Bronchial epithelial cell (primary cell): ENCODE results near the gene RSPO4. TPM values are rescaled to one million over a fixed set of nuclear protein-coding genes. Genes with fewer than 3 reads are reported as not detected.

Source experiments
- DNase-seq: peaks from one replicate; pipeline ENCODE4 v3.0.0-alpha.2; 2010; ENCODE audit warnings: low read depth
- FAIRE-seq: peaks from 2 replicates; lab custom pipeline; 2011; peaks lifted over from hg19 to GRCh38; lab: Jason Lieb, UNC
- H3K27me3 ChIP-seq: 2 replicates; pipeline ENCODE4 v1.5.1; 2011; ENCODE audit warnings: low read length; ENCODE audit not compliant: control insufficient read depth, insufficient read depth
- H3K36me3 ChIP-seq: 2 replicates; pipeline ENCODE4 v1.5.1; 2011; ENCODE audit warnings: low read length; ENCODE audit not compliant: control insufficient read depth, insufficient read depth
- H3K4me3 ChIP-seq: 2 replicates; pipeline ENCODE4 v1.5.1; 2011; ENCODE audit warnings: mild to moderate bottlenecking, low read depth, low read length, control low read depth
- total RNA-seq: library from RNA; depleted of rRNA; stranded (reverse); fragments of >200 nt; gene quantifications from 2 replicates; pipeline ENCODE4 v1.2.1, GENCODE V29; 2014
- TF ChIP-seq, protein P1 (sequence below): IDR thresholded peaks from 2 replicates; pipeline ENCODE4 v1.5.1; 2011; ENCODE audit warnings: mild to moderate bottlenecking, moderate library complexity, low read length, control low read depth, inconsistent platforms; ENCODE audit not compliant: insufficient read depth, severe bottlenecking

RSPO4 gene
- total RNA-seq, 1 donor from 2014 or later: not detected

DNA sequence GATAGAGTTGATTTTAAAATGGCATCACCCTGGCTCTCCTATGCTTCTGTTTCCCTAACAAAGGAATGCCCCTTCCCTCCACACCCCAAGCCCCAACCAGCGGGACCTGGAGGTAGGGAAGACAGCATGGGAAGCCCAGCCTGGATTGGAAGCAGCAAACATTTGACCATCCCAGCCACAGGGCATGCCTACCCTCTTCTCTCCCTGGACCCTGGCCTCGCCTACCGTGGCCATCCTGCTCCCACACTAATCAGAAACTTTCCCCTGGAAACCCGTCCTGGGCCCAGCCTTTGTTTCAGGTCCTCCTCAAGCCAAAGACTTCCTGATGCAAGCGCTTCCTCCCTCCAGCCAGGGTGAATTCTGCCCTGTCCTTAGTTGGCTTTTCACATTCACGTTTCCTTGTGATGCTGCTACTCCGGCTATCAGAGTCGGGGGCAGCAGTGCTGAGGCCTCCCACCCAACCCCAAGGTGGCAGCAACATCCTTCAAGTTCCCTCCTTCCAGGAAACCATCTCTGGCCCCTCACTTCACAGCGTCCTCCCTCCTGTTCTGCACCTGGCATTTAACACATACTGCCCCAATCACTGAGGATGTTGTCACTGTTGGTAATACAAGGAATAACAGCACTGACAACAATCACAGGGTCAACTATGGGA lies 67.8 kb downstream of the RSPO4 start:
- DNase-seq: no peak
- H3K4me3 ChIP-seq: no peak overlapping the region
- FAIRE-seq: no peak
- TF ChIP-seq, protein P1, sequence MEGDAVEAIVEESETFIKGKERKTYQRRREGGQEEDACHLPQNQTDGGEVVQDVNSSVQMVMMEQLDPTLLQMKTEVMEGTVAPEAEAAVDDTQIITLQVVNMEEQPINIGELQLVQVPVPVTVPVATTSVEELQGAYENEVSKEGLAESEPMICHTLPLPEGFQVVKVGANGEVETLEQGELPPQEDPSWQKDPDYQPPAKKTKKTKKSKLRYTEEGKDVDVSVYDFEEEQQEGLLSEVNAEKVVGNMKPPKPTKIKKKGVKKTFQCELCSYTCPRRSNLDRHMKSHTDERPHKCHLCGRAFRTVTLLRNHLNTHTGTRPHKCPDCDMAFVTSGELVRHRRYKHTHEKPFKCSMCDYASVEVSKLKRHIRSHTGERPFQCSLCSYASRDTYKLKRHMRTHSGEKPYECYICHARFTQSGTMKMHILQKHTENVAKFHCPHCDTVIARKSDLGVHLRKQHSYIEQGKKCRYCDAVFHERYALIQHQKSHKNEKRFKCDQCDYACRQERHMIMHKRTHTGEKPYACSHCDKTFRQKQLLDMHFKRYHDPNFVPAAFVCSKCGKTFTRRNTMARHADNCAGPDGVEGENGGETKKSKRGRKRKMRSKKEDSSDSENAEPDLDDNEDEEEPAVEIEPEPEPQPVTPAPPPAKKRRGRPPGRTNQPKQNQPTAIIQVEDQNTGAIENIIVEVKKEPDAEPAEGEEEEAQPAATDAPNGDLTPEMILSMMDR: no peak
- no peaks in the 10 kb centered on the region for H3K36me3 ChIP-seq
- H3K27me3 ChIP-seq: no peaks in the 10 kb centered on the region

DNA sequence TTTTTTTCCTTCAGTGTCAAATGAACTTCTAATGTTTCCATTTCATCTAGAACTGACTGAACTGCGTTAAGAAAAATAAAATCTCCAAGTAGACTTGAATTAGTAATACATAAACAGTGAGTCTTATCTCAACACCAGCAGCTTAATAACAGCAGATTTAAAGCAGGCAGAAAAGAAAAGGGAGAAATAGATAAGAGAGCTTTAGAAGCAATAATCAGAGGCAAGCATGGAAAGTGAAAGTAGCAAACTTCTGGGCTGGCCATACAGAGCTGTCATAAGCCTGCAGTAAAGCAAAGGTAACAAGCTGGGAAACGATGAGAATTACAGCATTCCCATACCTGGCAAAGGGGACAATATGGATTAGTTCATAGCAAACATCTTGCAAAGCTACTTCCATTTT lies 69.1 kb downstream of the RSPO4 start:
- Histone ChIP-seq H3K4me3 (no peak overlapping the region), H3K36me3 (no peaks in the 10 kb centered on the region), H3K27me3 (no peaks in the 10 kb centered on the region)
- TF ChIP-seq, protein P1: no peak
- DNase-seq (no peak), FAIRE-seq (no peak)

DNA sequence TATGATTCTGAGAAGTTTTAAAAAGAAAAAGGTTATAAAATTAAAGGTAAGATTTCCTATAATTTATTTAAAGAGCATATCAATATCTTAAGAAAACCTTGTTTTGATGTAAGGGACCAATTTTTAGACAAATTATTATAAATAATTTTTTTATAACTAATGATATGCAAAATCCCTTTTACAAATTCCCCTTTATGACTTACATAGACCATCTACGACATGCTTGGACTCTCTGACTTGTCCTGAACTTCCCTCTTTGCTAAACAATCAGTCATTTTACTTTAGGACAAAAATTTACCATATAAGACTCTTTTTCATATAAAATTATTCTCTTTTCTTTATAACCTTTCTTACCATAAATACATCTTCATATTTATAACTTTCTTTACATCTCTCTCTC lies 70.7 kb downstream of the RSPO4 start:
- no peak for FAIRE-seq
- Histone ChIP-seq H3K4me3 (no peak overlapping the region), H3K27me3 (no peaks in the 10 kb centered on the region), H3K36me3 (no peaks in the 10 kb centered on the region)
- TF ChIP-seq, protein P1: no peak
- DNase-seq: no peak

DNA sequence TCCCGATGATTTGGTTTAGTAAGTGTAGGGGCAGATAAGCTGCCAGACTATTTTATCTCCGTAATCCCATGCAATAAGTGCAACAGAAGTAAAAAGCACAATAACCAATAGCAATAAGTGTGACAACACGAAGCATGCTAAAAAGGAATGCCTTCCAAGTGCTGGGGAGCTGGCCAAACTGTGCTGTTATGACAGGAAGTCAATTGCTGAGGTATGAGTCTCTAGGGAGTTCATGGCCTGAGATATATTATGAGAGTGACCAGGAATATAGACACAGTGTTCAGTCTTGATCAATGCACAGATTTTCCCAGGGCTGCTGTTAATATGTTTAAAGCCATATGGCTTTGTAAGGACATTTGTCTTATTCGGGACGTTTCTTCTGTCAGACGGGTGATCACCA lies 75.4 kb downstream of the RSPO4 start:
- no peaks in the 10 kb centered on the region for H3K36me3 ChIP-seq
- TF ChIP-seq, protein P1: no peak
- H3K4me3 ChIP-seq: no peak overlapping the region
- FAIRE-seq (no peak), DNase-seq (no peak)
- H3K27me3 ChIP-seq: no peaks in the 10 kb centered on the region

DNA sequence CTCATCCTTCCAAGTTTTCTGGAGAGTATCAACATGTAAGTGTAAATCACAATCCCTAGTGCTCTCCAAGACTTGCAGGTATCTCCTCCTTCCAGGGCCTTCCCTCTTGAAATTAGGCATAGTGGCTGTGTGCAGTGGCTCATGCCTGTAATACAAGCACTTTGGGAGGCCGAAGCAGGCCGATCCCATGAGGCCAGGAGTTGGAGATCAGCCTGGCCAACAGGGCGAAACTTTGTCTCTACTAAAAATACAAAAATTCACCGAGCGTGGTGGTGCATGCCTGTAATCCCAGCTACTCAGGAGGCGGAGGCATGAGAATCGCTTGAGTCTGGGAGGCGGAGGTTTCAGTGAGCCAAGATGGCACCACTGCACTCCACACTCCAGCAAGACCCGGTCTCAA lies 76.6 kb downstream of the RSPO4 start:
- Histone ChIP-seq H3K27me3 (no peaks in the 10 kb centered on the region), H3K36me3 (no peaks in the 10 kb centered on the region), H3K4me3 (no peak overlapping the region)
- no peak for FAIRE-seq
- TF ChIP-seq, protein P1: no peak
- no peak for DNase-seq

DNA sequence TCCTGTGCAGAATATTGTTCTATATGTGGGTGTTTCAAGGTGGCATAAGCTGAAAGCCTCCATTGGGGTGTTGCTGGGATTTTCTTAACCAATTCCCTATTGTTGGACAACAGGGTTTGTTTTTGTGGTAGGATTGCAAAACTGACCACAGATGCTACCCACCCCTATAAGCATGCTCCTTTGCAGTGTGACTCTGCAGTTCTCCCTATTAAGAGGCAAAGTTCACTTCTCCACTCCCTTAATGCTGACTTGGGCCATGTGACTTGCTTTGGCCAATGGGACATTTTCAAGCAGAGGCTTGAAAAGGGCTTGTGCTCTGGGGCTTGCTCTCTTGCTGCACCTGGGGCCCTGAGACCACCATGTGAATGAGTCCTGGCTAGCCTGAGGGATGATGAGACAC lies 77.5 kb downstream of the RSPO4 start:
- TF ChIP-seq, protein P1: no peak
- Histone ChIP-seq H3K4me3 (no peak overlapping the region), H3K36me3 (no peaks in the 10 kb centered on the region), H3K27me3 (no peaks in the 10 kb centered on the region)
- DNase-seq (no peak), FAIRE-seq (no peak)
